NCI-H128 (cell line): ENCODE data around the gene SUPT3H.
"Not testable (repeated sequence)": the region's sequence is repeated elsewhere in the genome, so short reads cannot be mapped to it uniquely, and the experiment has no call there.

ENCODE experiments used
- DNase-seq: peaks from one replicate; lab custom pipeline; 2025; ENCODE audit not compliant: unreplicated experiment; lab: John Stamatoyannopoulos, UW

Gene SUPT3H

GRCh38 chr6:44920952-44921491 is 456.7 kb downstream of the SUPT3H start:
- no peak for DNase-seq

- no peak for DNase-seq
Measured at GRCh38 chr6:44918671-44919296, 458.9 kb downstream of the SUPT3H start.

- DNase-seq, result no peak
Measured at GRCh38 chr6:44917430-44917829, 460.3 kb downstream of the SUPT3H start.

- DNase-seq, result no peak
Measured at GRCh38 chr6:44915111-44915510, 462.6 kb downstream of the SUPT3H start.

GRCh38 chr6:44914141-44914540 is 463.6 kb downstream of the SUPT3H start:
- DNase-seq, result no peak

GRCh38 chr6:44906761-44907160 is 471.0 kb downstream of the SUPT3H start:
- no peak for DNase-seq

- DNase-seq, result not testable (repeated sequence)
Measured at GRCh38 chr6:44900358-44900757, 477.4 kb downstream of the SUPT3H start.

- DNase-seq, result no peak
Measured at GRCh38 chr6:44898296-44898930, 479.3 kb downstream of the SUPT3H start.

GRCh38 chr6:44897316-44897715 is 480.4 kb downstream of the SUPT3H start:
- DNase-seq, result no peak

- DNase-seq, result no peak
Measured at GRCh38 chr6:44896701-44897100, 481.0 kb downstream of the SUPT3H start.

GRCh38 chr6:44892579-44892978 is 485.2 kb downstream of the SUPT3H start:
- DNase-seq, result no peak

- DNase-seq, result not testable (repeated sequence)
Measured at GRCh38 chr6:44879071-44879470, 498.7 kb downstream of the SUPT3H start.

- not testable (repeated sequence) for DNase-seq
Measured at GRCh38 chr6:44876638-44877037, 501.1 kb downstream of the SUPT3H start.

- no peak for DNase-seq
Measured at GRCh38 chr6:44869321-44869897, 508.3 kb downstream of the SUPT3H start.

- DNase-seq, result no peak
Measured at GRCh38 chr6:44868910-44869309, 508.8 kb downstream of the SUPT3H start.

GRCh38 chr6:44868335-44868668 is 509.4 kb downstream of the SUPT3H start:
- DNase-seq, result no peak

- peak; percentile 19 for DNase-seq
Measured at GRCh38 chr6:44867571-44868334, 510.0 kb downstream of the SUPT3H start.

GRCh38 chr6:44865184-44865583 is 512.5 kb downstream of the SUPT3H start:
- not testable (repeated sequence) for DNase-seq

- DNase-seq, result no peak
Measured at GRCh38 chr6:44859901-44860410, 517.8 kb downstream of the SUPT3H start.

- peak; percentile 18 for DNase-seq
Measured at GRCh38 chr6:44858998-44859397, 518.7 kb downstream of the SUPT3H start.

GRCh38 chr6:44856479-44856878 is 521.3 kb downstream of the SUPT3H start:
- DNase-seq, result no peak
